NCI-H2171 treated with DMSO at 0.1 percent for 48 hours (cell line): ENCODE results near the gene CCNI2.

Source experiments
- DNase-seq: peaks from one replicate; lab custom pipeline; 2025; lab: John Stamatoyannopoulos, UW

Gene CCNI2

GRCh38 chr5:132746954-132747615 is at the start of gene CCNI2:
CCNI2 (plus strand) TSS chr5:132747426; CDS start chr5:132747496, 70 bp downstream.
- no peak for DNase-seq

GRCh38 chr5:132704875-132705274 is 42.4 kb upstream of the CCNI2 start:
- DNase-seq, result no peak

GRCh38 chr5:132708645-132709044 is 38.6 kb upstream of the CCNI2 start:
- no peak for DNase-seq

- no peak for DNase-seq
Measured at GRCh38 chr5:132714456-132715307, 32.5 kb upstream of the CCNI2 start.

- DNase-seq, result no peak
Measured at GRCh38 chr5:132718544-132719312, 28.5 kb upstream of the CCNI2 start.

- no peak for DNase-seq
Measured at GRCh38 chr5:132725745-132726144, 21.5 kb upstream of the CCNI2 start.

- DNase-seq, result no peak
Measured at GRCh38 chr5:132729896-132730295, 17.3 kb upstream of the CCNI2 start.

GRCh38 chr5:132733499-132734148 is 13.6 kb upstream of the CCNI2 start:
- no peak for DNase-seq

- DNase-seq, result no peak
Measured at GRCh38 chr5:132734687-132735086, 12.5 kb upstream of the CCNI2 start.

GRCh38 chr5:132736853-132737833 is 10.1 kb upstream of the CCNI2 start, which contains the start of gene KIF3A:
KIF3A (minus strand) TSS chr5:132737546; CDS start chr5:132737419, 127 bp downstream.
- peak; percentile 92 for DNase-seq

- DNase-seq, result no peak
Measured at GRCh38 chr5:132737982-132738681, 9.1 kb upstream of the CCNI2 start.

GRCh38 chr5:132739232-132739631 is 8.0 kb upstream of the CCNI2 start:
- DNase-seq, result no peak

- DNase-seq, result no peak
Measured at GRCh38 chr5:132742158-132742557, 5.1 kb upstream of the CCNI2 start.

- no peak for DNase-seq
Measured at GRCh38 chr5:132742626-132743025, 4.6 kb upstream of the CCNI2 start.

GRCh38 chr5:132744659-132745058 is 2.6 kb upstream of the CCNI2 start:
- DNase-seq, result no peak

- DNase-seq, result no peak
Measured at GRCh38 chr5:132746592-132746953, 653 bp upstream of the CCNI2 start.

- DNase-seq, result no peak
Measured at GRCh38 chr5:132747616-132748440, 602 bp downstream of the CCNI2 start.

GRCh38 chr5:132748522-132749000 is 1.3 kb downstream of the CCNI2 start:
- DNase-seq, result no peak

- DNase-seq, result no peak
Measured at GRCh38 chr5:132749506-132749905, 2.3 kb downstream of the CCNI2 start.
